A673 (cell line): ENCODE measurements around the gene MATN1.

ENCODE experiments used
- EZH2 ChIP-seq: fragments of 200-600 bp; sonication (generic); IDR thresholded peaks from 2 replicates; pipeline ENCODE4 v1.6.1; 2017; ENCODE audit warnings: borderline replicate concordance, low read depth, mild to moderate bottlenecking, mixed read lengths, antibody characterized with exemption, low read length; ENCODE audit not compliant: poor library complexity, severe bottlenecking
- TF ChIP-seq, protein P1 (sequence below): fragments of 300-800, 200-600 bp; sonication (generic); conservative IDR thresholded peaks from 2 replicates; pipeline ENCODE4 v1.5.1; 2017; ENCODE audit warnings: low read depth, mild to moderate bottlenecking, antibody characterized with exemption, low read length, moderate library complexity, mixed read lengths

DNA sequence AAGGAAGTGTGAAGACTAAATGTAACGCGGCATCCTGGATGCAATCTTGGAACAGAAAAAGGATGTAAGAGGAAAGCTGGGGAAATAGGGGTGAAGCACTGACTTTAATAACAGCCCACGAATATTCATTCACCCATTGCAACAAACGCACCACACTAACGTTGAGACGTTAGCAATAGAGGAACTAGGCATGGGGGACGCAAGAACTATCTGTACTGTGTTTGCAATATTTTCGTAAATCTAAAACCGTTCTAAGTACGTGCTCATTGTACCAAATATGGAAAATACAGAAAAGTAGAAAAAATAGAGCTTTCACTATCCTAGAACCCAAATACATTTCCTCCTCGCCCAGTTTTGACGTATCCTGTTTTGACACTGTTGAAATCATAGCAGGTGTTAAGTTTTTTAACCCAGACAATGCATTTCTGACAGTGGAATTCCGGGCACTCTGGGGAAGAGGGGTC lies 30.3 kb upstream of the MATN1 start:
- TF ChIP-seq, protein P1, sequence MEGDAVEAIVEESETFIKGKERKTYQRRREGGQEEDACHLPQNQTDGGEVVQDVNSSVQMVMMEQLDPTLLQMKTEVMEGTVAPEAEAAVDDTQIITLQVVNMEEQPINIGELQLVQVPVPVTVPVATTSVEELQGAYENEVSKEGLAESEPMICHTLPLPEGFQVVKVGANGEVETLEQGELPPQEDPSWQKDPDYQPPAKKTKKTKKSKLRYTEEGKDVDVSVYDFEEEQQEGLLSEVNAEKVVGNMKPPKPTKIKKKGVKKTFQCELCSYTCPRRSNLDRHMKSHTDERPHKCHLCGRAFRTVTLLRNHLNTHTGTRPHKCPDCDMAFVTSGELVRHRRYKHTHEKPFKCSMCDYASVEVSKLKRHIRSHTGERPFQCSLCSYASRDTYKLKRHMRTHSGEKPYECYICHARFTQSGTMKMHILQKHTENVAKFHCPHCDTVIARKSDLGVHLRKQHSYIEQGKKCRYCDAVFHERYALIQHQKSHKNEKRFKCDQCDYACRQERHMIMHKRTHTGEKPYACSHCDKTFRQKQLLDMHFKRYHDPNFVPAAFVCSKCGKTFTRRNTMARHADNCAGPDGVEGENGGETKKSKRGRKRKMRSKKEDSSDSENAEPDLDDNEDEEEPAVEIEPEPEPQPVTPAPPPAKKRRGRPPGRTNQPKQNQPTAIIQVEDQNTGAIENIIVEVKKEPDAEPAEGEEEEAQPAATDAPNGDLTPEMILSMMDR, result no peak
- TF ChIP-seq EZH2, result no peak
